PC-9 (cell line): ENCODE results near the gene PLEKHM2. TPM values are rescaled to one million over a fixed set of nuclear protein-coding genes. Genes with fewer than 3 reads are reported as not detected.

Source experiments
- BruUV-seq: library from RNA; stranded (reverse); fragments of 400-500 nt; replicated peaks from 2 replicates; lab custom pipeline; 2021; lab: Mats Ljungman, UMichigan
- CTCF ChIA-PET: fragments of 300-600 bp; sonication (Branson Sonifier 250); formaldehyde crosslinking; loops from one replicate; lab custom pipeline; 2022; ENCODE audit warnings: antibody characterized with exemption; lab: Charles Lee
- POLR2A ChIA-PET: fragments of 300-600 bp; sonication (Branson Sonifier 250); formaldehyde crosslinking; loops from one replicate; lab custom pipeline; 2022; ENCODE audit warnings: antibody characterized with exemption; ENCODE audit not compliant: unreplicated experiment; lab: Charles Lee
- DNase-seq, 2 experiments: peaks; one replicate each; pipeline versions ENCODE4 v3.0.0 to v3.0.0-alpha.2; 2015 to 2022; ENCODE audit warnings: mixed read lengths in 1 of 2
- H2AFZ ChIP-seq: fragments of 200-600 bp; sonication (generic); 2 replicates; pipeline ENCODE4 v1.8.1; 2017; ENCODE audit warnings: antibody characterized with exemption
- H3F3A ChIP-seq: fragments of 200-600 bp; sonication (generic); 2 replicates; pipeline ENCODE4 v1.8.1; 2017; ENCODE audit warnings: antibody characterized with exemption, mild to moderate bottlenecking, low read depth; ENCODE audit not compliant: insufficient read depth
- H3K27ac ChIP-seq: fragments of 200-600 bp; sonication (generic); 2 replicates; pipeline ENCODE4 v1.6.1; 2016; ENCODE audit warnings: mixed run types
- H3K27me3 ChIP-seq: fragments of 200-600 bp; sonication (generic); 2 replicates; pipeline ENCODE4 v1.6.1; 2016; ENCODE audit warnings: low read depth, mixed run types; ENCODE audit not compliant: insufficient read depth
- H3K36me3 ChIP-seq: fragments of 200-600 bp; sonication (generic); 2 replicates; pipeline ENCODE4 v1.6.1; 2016; ENCODE audit warnings: low read depth, mixed run types
- H3K4me1 ChIP-seq: fragments of 200-600 bp; sonication (generic); replicated peaks from 2 replicates; pipeline ENCODE4 v1.6.1; 2016; ENCODE audit warnings: mixed run types; ENCODE audit not compliant: insufficient read depth
- H3K4me2 ChIP-seq: fragments of 200-600 bp; sonication (generic); 2 replicates; pipeline ENCODE4 v1.6.1; 2017; ENCODE audit warnings: mixed run types
- H3K4me3 ChIP-seq: fragments of 200-600 bp; sonication (generic); 2 replicates; pipeline ENCODE4 v1.6.1; 2016; ENCODE audit warnings: mixed run types
- H3K79me2 ChIP-seq: fragments of 200-600 bp; sonication (generic); 2 replicates; pipeline ENCODE4 v1.6.1; 2017; ENCODE audit warnings: low read depth, mixed run types
- H3K9me2 ChIP-seq: fragments of 200-600 bp; sonication (generic); 2 replicates; pipeline ENCODE4 v1.8.1; 2017; ENCODE audit warnings: mild to moderate bottlenecking; ENCODE audit not compliant: insufficient read depth
- H3K9me3 ChIP-seq: fragments of 200-600 bp; sonication (generic); 2 replicates; pipeline ENCODE4 v1.8.1; 2016; ENCODE audit warnings: low read depth; ENCODE audit not compliant: insufficient read depth
- H4K20me1 ChIP-seq: fragments of 200-600 bp; sonication (generic); 2 replicates; pipeline ENCODE4 v1.8.1; 2017; ENCODE audit not compliant: insufficient read depth
- EZH2 ChIP-seq: fragments of 200-600 bp; sonication (generic); IDR thresholded peaks from 2 replicates; pipeline ENCODE4 v1.8.0; 2017; ENCODE audit warnings: antibody characterized with exemption, low read depth
- intact Hi-C: fragments of 100-400 bp; cut with micrococcal nuclease; formaldehyde crosslinking; loops from one replicate; pipeline ENCODE4 v1.10.0; 2022; ENCODE audit not compliant: unreplicated experiment
- total RNA-seq: library from RNA; stranded (reverse); gene quantifications from 2 replicates; pipeline ENCODE4 v1.2.3, GENCODE V29; 2021
- TF ChIP-seq, protein P1 (sequence below): fragments of 200-600 bp; sonication (generic); conservative IDR thresholded peaks from 2 replicates; pipeline ENCODE4 v1.6.1; 2017; ENCODE audit warnings: mixed run types, antibody characterized with exemption, mild to moderate bottlenecking, moderate library complexity

PLEKHM2 gene
- total RNA-seq, 1 experiment from 2014 or later, result 45.9 TPM

DNA sequence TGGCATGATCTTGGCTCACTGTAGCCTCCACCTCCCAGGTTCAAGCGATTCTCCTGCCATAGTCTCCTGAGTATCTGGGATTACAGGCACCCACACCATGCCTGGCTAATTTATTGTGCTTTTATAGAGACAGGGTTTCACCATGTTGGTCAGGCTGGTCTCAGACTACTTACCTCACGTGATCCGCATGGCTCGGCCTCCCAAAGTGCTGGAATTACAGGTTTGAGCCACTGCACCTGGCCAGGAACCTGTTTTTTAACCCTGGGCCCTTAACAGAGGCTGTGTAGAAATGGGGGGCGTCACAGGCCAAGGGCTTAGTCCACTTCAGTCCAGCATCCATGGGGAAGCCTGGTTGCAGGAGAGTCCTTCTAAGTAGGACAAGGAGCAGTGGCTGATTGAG, 83.8 kb downstream of the PLEKHM2 start:
- CTCF ChIA-PET, result no interaction called here
- Histone ChIP-seq H3K27ac (no peak overlapping the region), H3K36me3 (no peaks in the 10 kb centered on the region; the same call in 1 of the 2 replicates), H3K27me3 (no peaks in the 10 kb centered on the region), H3K79me2 (no peaks in the 10 kb centered on the region), H4K20me1 (no peaks in the 10 kb centered on the region), H2AFZ (no peak overlapping the region), H3K4me1 (peaks cover 5% of the 10 kb centered on the region; the same call in 1 of the 2 replicates), H3K4me2 (no peak overlapping the region), H3K4me3 (no peak overlapping the region), H3F3A (no peaks in the 10 kb centered on the region), H3K9me2 (no peaks in the 10 kb centered on the region), H3K9me3 (no peaks in the 10 kb centered on the region)
- intact Hi-C loops, result no loop called here
- POLR2A ChIA-PET, result no interaction called here
- no peak for TF ChIP-seq EZH2
- TF ChIP-seq, protein P1, sequence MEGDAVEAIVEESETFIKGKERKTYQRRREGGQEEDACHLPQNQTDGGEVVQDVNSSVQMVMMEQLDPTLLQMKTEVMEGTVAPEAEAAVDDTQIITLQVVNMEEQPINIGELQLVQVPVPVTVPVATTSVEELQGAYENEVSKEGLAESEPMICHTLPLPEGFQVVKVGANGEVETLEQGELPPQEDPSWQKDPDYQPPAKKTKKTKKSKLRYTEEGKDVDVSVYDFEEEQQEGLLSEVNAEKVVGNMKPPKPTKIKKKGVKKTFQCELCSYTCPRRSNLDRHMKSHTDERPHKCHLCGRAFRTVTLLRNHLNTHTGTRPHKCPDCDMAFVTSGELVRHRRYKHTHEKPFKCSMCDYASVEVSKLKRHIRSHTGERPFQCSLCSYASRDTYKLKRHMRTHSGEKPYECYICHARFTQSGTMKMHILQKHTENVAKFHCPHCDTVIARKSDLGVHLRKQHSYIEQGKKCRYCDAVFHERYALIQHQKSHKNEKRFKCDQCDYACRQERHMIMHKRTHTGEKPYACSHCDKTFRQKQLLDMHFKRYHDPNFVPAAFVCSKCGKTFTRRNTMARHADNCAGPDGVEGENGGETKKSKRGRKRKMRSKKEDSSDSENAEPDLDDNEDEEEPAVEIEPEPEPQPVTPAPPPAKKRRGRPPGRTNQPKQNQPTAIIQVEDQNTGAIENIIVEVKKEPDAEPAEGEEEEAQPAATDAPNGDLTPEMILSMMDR, result no peak
- DNase-seq, result no peak
- BruUV-seq, result no TSS peak

DNA sequence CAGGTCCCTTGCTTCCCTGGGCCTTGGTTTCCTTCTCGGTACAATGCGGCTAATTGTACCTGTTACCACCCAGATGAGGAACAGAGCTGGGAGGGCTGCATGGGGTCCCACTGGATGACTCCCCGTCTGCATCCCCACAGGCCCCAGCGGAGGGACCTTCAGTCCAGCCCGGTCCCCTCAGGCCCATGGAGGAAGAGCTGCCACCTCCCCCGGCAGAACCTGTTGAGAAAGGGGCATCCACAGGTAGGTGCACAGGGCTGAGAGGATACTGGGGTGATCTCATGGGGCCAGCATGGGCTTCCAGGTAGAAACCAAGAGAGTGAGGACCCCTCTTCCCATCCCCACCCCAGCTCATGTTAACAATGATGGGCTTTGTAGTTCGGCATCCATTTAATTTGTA, 84.3 kb downstream of the PLEKHM2 start:
- TF ChIP-seq EZH2, result no peak
- TF ChIP-seq, protein P1, result no peak
- no peak overlapping the region for H3K4me2 ChIP-seq
- H3K79me2 ChIP-seq, result no peaks in the 10 kb centered on the region
- H3K27ac ChIP-seq, result no peak overlapping the region
- POLR2A ChIA-PET, result no interaction called here
- H3K9me3 ChIP-seq, result no peaks in the 10 kb centered on the region
- DNase-seq, result no peak
- intact Hi-C loops, result no loop called here
- no peaks in the 10 kb centered on the region for H3K27me3 ChIP-seq
- H4K20me1 ChIP-seq, result no peaks in the 10 kb centered on the region
- H2AFZ ChIP-seq, result no peak overlapping the region
- H3K4me3 ChIP-seq, result no peak overlapping the region
- H3K36me3 ChIP-seq, result no peaks in the 10 kb centered on the region; the same call in 1 of the 2 replicates
- BruUV-seq, result no TSS peak
- CTCF ChIA-PET, result no interaction called here
- H3F3A ChIP-seq, result no peaks in the 10 kb centered on the region
- peaks cover 5% of the 10 kb centered on the region; the same call in 1 of the 2 replicates for H3K4me1 ChIP-seq
- H3K9me2 ChIP-seq, result no peaks in the 10 kb centered on the region

DNA sequence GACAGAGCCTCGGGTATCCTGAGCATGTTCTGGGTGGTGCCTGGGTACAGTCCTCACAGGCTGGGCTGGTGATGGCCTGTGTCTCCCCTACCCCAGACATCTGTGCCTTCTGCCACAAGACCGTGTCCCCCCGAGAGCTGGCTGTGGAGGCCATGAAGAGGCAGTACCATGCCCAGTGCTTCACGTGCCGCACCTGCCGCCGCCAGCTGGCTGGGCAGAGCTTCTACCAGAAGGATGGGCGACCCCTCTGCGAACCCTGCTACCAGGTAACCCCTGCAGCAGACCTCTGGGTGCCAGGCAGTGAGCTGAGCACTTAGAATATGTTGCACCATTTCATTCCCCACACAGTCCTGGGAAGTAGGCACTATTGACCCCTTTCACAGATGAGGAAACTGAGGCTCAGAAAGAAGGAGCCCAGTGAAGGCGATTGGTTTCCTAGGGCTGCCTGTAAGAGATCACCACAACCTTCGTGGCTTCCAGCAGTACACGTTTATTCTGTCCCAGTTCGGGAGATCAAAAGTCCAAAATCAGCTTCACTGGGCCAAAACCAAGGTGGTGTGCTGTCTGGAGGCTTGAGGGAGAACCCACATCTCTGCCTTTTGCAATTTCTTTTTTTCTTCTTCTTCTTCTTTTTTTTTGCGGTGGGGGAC, 86.3 kb downstream of the PLEKHM2 start:
- Histone ChIP-seq H3F3A (no peaks in the 10 kb centered on the region), H2AFZ (no peak overlapping the region), H3K9me3 (no peaks in the 10 kb centered on the region), H3K4me2 (no peak overlapping the region), H3K27me3 (no peaks in the 10 kb centered on the region), H3K4me1 (no peaks in the 10 kb centered on the region), H3K4me3 (no peak overlapping the region), H3K27ac (no peak overlapping the region), H3K79me2 (no peaks in the 10 kb centered on the region), H4K20me1 (no peaks in the 10 kb centered on the region), H3K9me2 (no peaks in the 10 kb centered on the region), H3K36me3 (no peaks in the 10 kb centered on the region; the same call in 1 of the 2 replicates)
- TF ChIP-seq, protein P1, result no peak
- TF ChIP-seq EZH2, result no peak
- no peak for DNase-seq
- intact Hi-C loops, result no loop called here
- ChIA-PET POLR2A (no interaction called here), CTCF (no interaction called here)
- no TSS peak for BruUV-seq
